ENCODE data around the gene AGMAT.

The AGMAT gene

GRCh38 chr1:15526021-15526489, 58.8 kb downstream of the AGMAT start:
- peaks cover 7% of the 10 kb centered on the region for H3K36me3 ChIP-seq (ENCODE audit: control insufficient read depth, insufficient read depth, low read length, severe bottlenecking)
- H3K4me3 ChIP-seq (ENCODE audit: low read length), result peak overlapping the region; percentile 87
- DNase-seq (ENCODE audit: low read depth), result no peak
- H3K9me3 ChIP-seq (ENCODE audit: control insufficient read depth, low read length), result no peaks in the 10 kb centered on the region
- H3K27me3 ChIP-seq (replicated peaks; ENCODE audit: control insufficient read depth, insufficient read depth, low read length), result no peaks in the 10 kb centered on the region
- peak overlapping the region; percentile 62 for H3K9ac ChIP-seq (ENCODE audit: low read length)
- peaks cover 29% of the 10 kb centered on the region for H3K4me1 ChIP-seq (ENCODE audit: control insufficient read depth, insufficient read depth, low read length)

DNA sequence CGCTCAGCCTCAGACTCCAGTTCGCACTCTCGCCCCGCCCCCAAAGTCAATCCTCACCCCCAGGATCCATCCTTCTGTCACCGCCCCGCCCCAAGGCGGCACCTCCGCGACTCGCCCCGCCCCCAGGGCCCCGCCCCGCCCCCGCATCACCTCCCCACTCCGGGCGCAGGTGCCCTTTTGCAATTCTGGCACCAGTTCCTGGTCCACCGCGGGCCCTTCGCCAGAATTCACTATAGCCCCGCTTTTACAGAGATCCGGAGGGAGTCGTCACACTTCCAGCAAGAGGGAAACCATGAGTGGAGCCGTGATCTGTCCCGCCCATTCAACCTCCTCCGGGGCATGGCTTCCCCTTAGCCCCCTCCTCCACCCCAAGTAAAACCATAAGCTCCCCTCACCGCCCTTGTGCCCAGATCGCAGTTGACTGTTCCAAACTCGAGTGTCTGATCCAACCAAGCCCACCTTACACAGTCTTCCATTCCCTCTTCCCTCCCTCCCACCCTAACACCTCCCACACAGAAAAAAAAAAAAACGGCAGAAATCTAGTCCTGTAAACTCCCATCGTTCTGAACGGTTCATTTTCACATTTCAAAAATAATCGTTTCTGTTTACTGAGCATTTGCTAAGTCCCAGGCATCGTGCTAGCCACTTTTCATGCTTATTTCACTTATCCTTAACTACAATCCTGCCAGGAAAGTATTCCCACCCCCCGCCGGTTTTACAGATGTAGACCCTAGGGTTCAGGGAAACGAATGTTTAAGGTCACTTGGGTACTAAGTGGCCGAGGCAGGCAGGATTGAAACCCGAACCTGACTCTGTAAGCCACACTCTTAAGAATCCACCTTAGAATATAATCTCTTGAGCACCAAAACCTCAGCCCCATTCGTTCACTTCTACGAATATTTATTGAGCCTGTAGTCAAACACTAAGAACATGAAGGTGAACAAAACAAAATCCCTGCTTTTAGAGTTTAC, 59.5 kb downstream of the AGMAT start:
- no peaks in the 10 kb centered on the region for H3K27me3 ChIP-seq (replicated peaks; ENCODE audit: control insufficient read depth, insufficient read depth, low read length)
- peak overlapping the region; percentile 87 for H3K4me3 ChIP-seq (ENCODE audit: low read length)
- peak overlapping the region; percentile 62 for H3K9ac ChIP-seq (ENCODE audit: low read length)
- DNase-seq (ENCODE audit: low read depth), result no peak
- H3K9me3 ChIP-seq (ENCODE audit: control insufficient read depth, low read length), result no peaks in the 10 kb centered on the region
- H3K36me3 ChIP-seq (ENCODE audit: control insufficient read depth, insufficient read depth, low read length, severe bottlenecking), result peaks cover under 1% of the 10 kb centered on the region
- peaks cover 29% of the 10 kb centered on the region for H3K4me1 ChIP-seq (ENCODE audit: control insufficient read depth, insufficient read depth, low read length)

GRCh38 chr1:15524283-15525049, 60.4 kb downstream of the AGMAT start:
- Histone ChIP-seq H3K4me1 (ENCODE audit: control insufficient read depth, insufficient read depth, low read length) (peaks cover 29% of the 10 kb centered on the region), H3K9me3 (ENCODE audit: control insufficient read depth, low read length) (no peaks in the 10 kb centered on the region), H3K9ac (ENCODE audit: low read length) (peak overlapping the region; percentile 78), H3K27me3 (replicated peaks; ENCODE audit: control insufficient read depth, insufficient read depth, low read length) (no peaks in the 10 kb centered on the region), H3K36me3 (ENCODE audit: control insufficient read depth, insufficient read depth, low read length, severe bottlenecking) (no peaks in the 10 kb centered on the region), H3K4me3 (ENCODE audit: low read length) (peak overlapping the region; percentile 80)
- peak; percentile 100 for DNase-seq (ENCODE audit: low read depth)

DNA sequence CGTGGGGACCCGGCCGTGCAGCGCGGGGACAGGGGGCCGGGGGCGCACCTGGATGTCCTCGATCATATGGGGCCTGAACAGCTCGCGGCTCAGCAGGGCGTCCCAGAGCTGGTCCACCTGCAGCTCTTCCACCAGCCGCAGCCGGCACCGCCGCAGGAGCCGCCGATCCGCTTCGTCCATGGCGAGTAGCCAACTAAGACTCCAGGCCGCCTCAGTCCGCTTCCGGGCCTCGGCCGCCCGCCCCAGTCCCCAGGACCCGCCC, 60.9 kb downstream of the AGMAT start, which contains the start of gene CASP9:
Gene CASP9, minus strand, starts transcription at position 195 of the 262 bp plus-strand sequence. Its CDS starts 15 bp downstream, at position 180.
- DNase-seq (ENCODE audit: low read depth), result no peak
- H3K4me3 ChIP-seq (ENCODE audit: low read length), result peak within 1 kb of the TSS; percentile 88
- no peaks in the 10 kb centered on the region for H3K27me3 ChIP-seq (replicated peaks; ENCODE audit: control insufficient read depth, insufficient read depth, low read length)
- H3K36me3 ChIP-seq (ENCODE audit: control insufficient read depth, insufficient read depth, low read length, severe bottlenecking), result no peaks in the 10 kb centered on the region
- H3K4me1 ChIP-seq (ENCODE audit: control insufficient read depth, insufficient read depth, low read length), result peaks cover 29% of the 10 kb centered on the region
- H3K9ac ChIP-seq (ENCODE audit: low read length), result peak within 1 kb of the TSS; percentile 85
- no peaks in the 10 kb centered on the region for H3K9me3 ChIP-seq (ENCODE audit: control insufficient read depth, low read length)

DNA sequence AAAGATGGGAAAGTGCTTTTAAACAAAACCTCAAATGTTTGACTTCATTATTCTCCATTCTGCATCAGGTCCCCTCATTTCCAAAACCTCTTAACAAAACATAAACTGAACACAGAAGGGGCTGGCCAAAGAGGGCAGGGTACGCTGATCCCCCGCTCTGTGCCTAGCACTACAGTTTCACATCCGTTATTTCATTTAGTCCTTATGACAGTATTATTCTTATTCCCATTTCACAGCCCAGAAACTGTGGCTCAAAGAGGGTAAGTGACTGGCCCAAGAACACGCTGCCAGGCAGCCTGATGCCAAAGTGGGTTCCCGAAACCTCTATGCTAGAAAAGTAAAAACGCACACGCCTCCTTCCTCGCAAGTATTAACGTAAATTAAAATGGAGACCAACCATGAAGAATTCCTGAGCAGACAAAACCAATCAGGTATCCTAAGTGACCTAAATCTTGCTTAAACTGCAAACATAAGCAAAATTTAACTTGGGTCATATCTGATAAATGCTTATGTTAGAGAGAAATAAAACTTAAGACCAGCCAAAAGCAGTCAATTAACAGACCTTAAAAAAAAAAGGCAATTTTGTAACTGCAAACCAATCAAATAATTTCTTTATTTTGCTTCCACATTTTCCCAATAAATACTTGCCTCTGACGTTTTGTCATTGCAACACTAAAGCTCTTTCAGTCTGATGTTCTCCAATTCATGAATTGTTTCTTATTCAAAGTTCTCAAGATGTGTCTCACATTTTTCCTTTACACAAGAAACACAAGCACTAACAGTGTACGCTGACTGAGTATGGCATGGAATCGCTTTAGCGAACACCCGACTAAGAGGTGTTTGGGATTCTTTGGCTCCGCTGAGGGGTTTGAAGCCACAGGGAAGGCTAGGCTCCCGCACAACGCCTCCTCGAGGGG, 61.5 kb downstream of the AGMAT start:
- Histone ChIP-seq H3K4me3 (ENCODE audit: low read length) (peak overlapping the region; percentile 88), H3K4me1 (ENCODE audit: control insufficient read depth, insufficient read depth, low read length) (peaks cover 29% of the 10 kb centered on the region), H3K9me3 (ENCODE audit: control insufficient read depth, low read length) (no peaks in the 10 kb centered on the region), H3K27me3 (replicated peaks; ENCODE audit: control insufficient read depth, insufficient read depth, low read length) (no peaks in the 10 kb centered on the region), H3K36me3 (ENCODE audit: control insufficient read depth, insufficient read depth, low read length, severe bottlenecking) (no peaks in the 10 kb centered on the region), H3K9ac (ENCODE audit: low read length) (peak overlapping the region; percentile 85)
- peak; percentile 83 for DNase-seq (ENCODE audit: low read depth)

DNA sequence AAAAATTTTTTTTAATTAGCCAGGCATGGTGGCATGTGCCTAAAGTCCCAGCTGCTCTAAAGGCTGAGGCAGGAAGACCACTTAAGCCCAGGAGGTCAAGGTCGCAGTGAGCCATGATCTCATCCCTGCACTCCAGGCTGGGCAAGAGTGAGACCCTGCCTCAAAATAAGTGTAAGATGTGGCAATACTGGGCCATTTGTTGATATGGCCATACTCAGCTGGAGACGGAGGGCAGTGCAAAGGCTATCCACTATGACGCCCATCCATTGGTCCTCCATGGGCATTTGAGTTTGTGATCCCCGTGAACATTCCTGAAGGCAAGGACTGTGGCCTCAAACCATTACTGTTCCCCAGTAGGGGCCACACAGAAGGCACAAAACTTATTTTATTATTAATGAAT, 62.3 kb downstream of the AGMAT start:
- H3K4me3 ChIP-seq (ENCODE audit: low read length), result no peak overlapping the region
- H3K4me1 ChIP-seq (ENCODE audit: control insufficient read depth, insufficient read depth, low read length), result peaks cover 21% of the 10 kb centered on the region
- no peak for DNase-seq (ENCODE audit: low read depth)
- no peaks in the 10 kb centered on the region for H3K36me3 ChIP-seq (ENCODE audit: control insufficient read depth, insufficient read depth, low read length, severe bottlenecking)
- no peaks in the 10 kb centered on the region for H3K27me3 ChIP-seq (replicated peaks; ENCODE audit: control insufficient read depth, insufficient read depth, low read length)
- no peak overlapping the region for H3K9ac ChIP-seq (ENCODE audit: low read length)
- H3K9me3 ChIP-seq (ENCODE audit: control insufficient read depth, low read length), result no peaks in the 10 kb centered on the region
